H9 (cell line): ENCODE data around the gene FAM200C. TPM values are rescaled to one million over a fixed set of nuclear protein-coding genes. Genes with fewer than 3 reads are reported as not detected.
A peak's percentile ranks its signal among the peaks of the same experiment; 100 is the strongest.

Experiments
- DNase-seq: peaks from one replicate; pipeline ENCODE4 v3.0.0-alpha.2; 2017
- H2AFZ ChIP-seq: one replicate; pipeline ENCODE4 v1.6.1; 2013; ENCODE audit warnings: mild to moderate bottlenecking, low read length, control low read depth, moderate library complexity
- H2AK5ac ChIP-seq: 2 replicates; pipeline ENCODE4 v1.6.1; 2013; ENCODE audit warnings: low read length, control low read depth, mixed read lengths; ENCODE audit not compliant: insufficient read length
- H2BK120ac ChIP-seq: one replicate; pipeline ENCODE4 v1.6.1; 2013; ENCODE audit warnings: low read depth, mild to moderate bottlenecking, low read length, control low read depth, inconsistent platforms; ENCODE audit not compliant: poor library complexity, severe bottlenecking
- H2BK12ac ChIP-seq: 2 replicates; pipeline ENCODE4 v1.6.1; 2013; ENCODE audit warnings: low read length, control low read depth, mixed read lengths, low read depth; ENCODE audit not compliant: insufficient read length
- H2BK15ac ChIP-seq: 2 replicates; pipeline ENCODE4 v1.6.1; 2013; ENCODE audit warnings: low read depth, low read length, control low read depth
- H2BK20ac ChIP-seq: one replicate; pipeline ENCODE4 v1.6.1; 2013; ENCODE audit warnings: low read depth, mild to moderate bottlenecking, low read length, control low read depth, inconsistent platforms; ENCODE audit not compliant: poor library complexity, severe bottlenecking
- H2BK5ac ChIP-seq: 2 replicates; pipeline ENCODE4 v1.6.1; 2013; ENCODE audit warnings: low read length, control low read depth, mixed read lengths; ENCODE audit not compliant: insufficient read length
- H3K14ac ChIP-seq: 2 replicates; pipeline ENCODE4 v1.6.1; 2013; ENCODE audit warnings: low read length, control low read depth; ENCODE audit not compliant: insufficient read depth
- H3K18ac ChIP-seq: 2 replicates; pipeline ENCODE4 v1.6.1; 2013; ENCODE audit warnings: low read depth, mild to moderate bottlenecking, mixed read lengths, low read length, control low read depth; ENCODE audit not compliant: insufficient read length
- H3K23ac ChIP-seq: 2 replicates; pipeline ENCODE4 v1.6.1; 2013; ENCODE audit warnings: low read length, control low read depth, mixed read lengths, low read depth; ENCODE audit not compliant: insufficient read length
- H3K23me2 ChIP-seq: 2 replicates; pipeline ENCODE4 v1.6.1; 2013; ENCODE audit warnings: low read depth, mild to moderate bottlenecking, mixed read lengths, low read length, control low read depth; ENCODE audit not compliant: insufficient read length, poor library complexity, severe bottlenecking
- H3K27ac ChIP-seq: 2 replicates; pipeline ENCODE4 v1.5.1; 2013; ENCODE audit warnings: low read length, control low read depth, mixed read lengths, low read depth; ENCODE audit not compliant: insufficient read length
- H3K27me3 ChIP-seq: 2 replicates; pipeline ENCODE4 v1.6.1; 2013; ENCODE audit warnings: low read length, control low read depth, inconsistent platforms; ENCODE audit not compliant: insufficient read depth
- H3K4ac ChIP-seq: 2 replicates; pipeline ENCODE4 v1.6.1; 2013; ENCODE audit warnings: low read depth, mild to moderate bottlenecking, control low read depth, inconsistent platforms, low read length, moderate library complexity
- H3K4me1 ChIP-seq: 2 replicates; pipeline ENCODE4 v1.6.1; 2013; ENCODE audit warnings: low read length, control low read depth, inconsistent platforms; ENCODE audit not compliant: insufficient read depth
- H3K4me2 ChIP-seq: 2 replicates; pipeline ENCODE4 v1.6.1; 2013; ENCODE audit warnings: low read length, control low read depth, mixed read lengths; ENCODE audit not compliant: insufficient read length, insufficient read depth
- H3K56ac ChIP-seq: 2 replicates; pipeline ENCODE4 v1.6.1; 2013; ENCODE audit warnings: low read depth, mild to moderate bottlenecking, mixed read lengths, low read length, control low read depth; ENCODE audit not compliant: insufficient read length
- H3K79me1 ChIP-seq: 2 replicates; pipeline ENCODE4 v1.6.1; 2013; ENCODE audit warnings: low read depth, mild to moderate bottlenecking, moderate library complexity, low read length, control low read depth, inconsistent platforms; ENCODE audit not compliant: insufficient read depth, poor library complexity, severe bottlenecking
- H3K79me2 ChIP-seq: 2 replicates; pipeline ENCODE4 v1.6.1; 2013; ENCODE audit warnings: low read length, control low read depth, inconsistent platforms; ENCODE audit not compliant: insufficient read depth
- H3K9ac ChIP-seq: 2 replicates; pipeline ENCODE4 v1.6.1; 2013; ENCODE audit warnings: low read length, control low read depth, mixed read lengths; ENCODE audit not compliant: insufficient read length; ENCODE audit errors: extremely low read depth
- H3K9me3 ChIP-seq: one replicate; pipeline ENCODE4 v1.6.1; 2013; ENCODE audit warnings: low read depth, low read length, inconsistent platforms; ENCODE audit not compliant: control insufficient read depth
- H3T11ph ChIP-seq: one replicate; pipeline ENCODE4 v1.6.1; 2013; ENCODE audit warnings: mild to moderate bottlenecking, low read length, control low read depth, inconsistent platforms
- H4K20me1 ChIP-seq: one replicate; pipeline ENCODE4 v1.6.1; 2013; ENCODE audit not compliant: control insufficient read depth, insufficient read length, insufficient read depth
- H4K5ac ChIP-seq: 2 replicates; pipeline ENCODE4 v1.6.1; 2013; ENCODE audit warnings: low read depth, mild to moderate bottlenecking, mixed read lengths, low read length, control low read depth; ENCODE audit not compliant: insufficient read length
- H4K8ac ChIP-seq: replicated peaks from 2 replicates; pipeline ENCODE4 v1.6.1; 2013; ENCODE audit warnings: low read length, control low read depth, mixed read lengths, low read depth; ENCODE audit not compliant: insufficient read length
- H4K91ac ChIP-seq: 2 replicates; pipeline ENCODE4 v1.6.1; 2013; ENCODE audit warnings: low read depth, mild to moderate bottlenecking, moderate library complexity, mixed read lengths, low read length, control low read depth; ENCODE audit not compliant: insufficient read length
- H3K27ac Mint-ChIP-seq, 3 experiments: 2 replicates in 2 of 3; 3 replicates in 1 of 3; pipeline ENCODE4 v1.8.0; 2020 to 2021; ENCODE audit warnings: mixed read lengths in 3 of 3, mild to moderate bottlenecking in 1 of 3, moderate library complexity in 1 of 3
- H3K27me3 Mint-ChIP-seq: 2 replicates; pipeline ENCODE4 v1.8.0; 2021; ENCODE audit warnings: low read depth, mild to moderate bottlenecking, moderate library complexity, mixed read lengths
- H3K36me3 Mint-ChIP-seq, 3 experiments: 2 replicates in 2 of 3; 3 replicates in 1 of 3; pipeline ENCODE4 v1.8.0; 2020 to 2021; ENCODE audit warnings: low read depth in 3 of 3, mixed read lengths in 3 of 3; ENCODE audit not compliant: insufficient read depth in 1 of 3
- H3K4me1 Mint-ChIP-seq, 2 experiments: 2 replicates each; pipeline ENCODE4 v1.8.0; 2020; ENCODE audit warnings: mixed read lengths in 2 of 2
- H3K4me3 Mint-ChIP-seq, 2 experiments: 2 replicates in 1 of 2; 3 replicates in 1 of 2; pipeline ENCODE4 v1.8.0; 2020 to 2021; ENCODE audit warnings: mild to moderate bottlenecking in 2 of 2, mixed read lengths in 2 of 2, moderate library complexity in 1 of 2
- H3K9me3 Mint-ChIP-seq, 2 experiments: 2 replicates in 1 of 2; 3 replicates in 1 of 2; pipeline ENCODE4 v1.8.0; 2020; ENCODE audit warnings: mild to moderate bottlenecking in 2 of 2, mixed read lengths in 2 of 2, moderate library complexity in 1 of 2
- WGBS: extraction: QIAGEN DNeasy Blood & Tissue Kit; methylation state at CpG from one replicate; pipeline ENCODE4 v1.1.7; 2013; ENCODE audit warnings: missing lambda C conversion rate, low lambda C conversion rate, mixed read lengths; ENCODE audit not compliant: insufficient read length; ENCODE audit errors: extremely low coverage; 5-methylcytosine and 5-hydroxymethylcytosine counted together
- long read RNA-seq: library from polyadenylated mRNA; unstranded; transcript quantifications from one replicate; pipeline ENCODE4 v2.0.0, GENCODE V29; 2020
- total RNA-seq: library from RNA; stranded (reverse); gene quantifications from 2 replicates; pipeline ENCODE4 v1.2.1, GENCODE V29; 2021
- TF ChIP-seq, protein P1 (sequence below): fragments of 200-600 bp; sonication (generic); conservative IDR thresholded peaks from 3 replicates; pipeline ENCODE4 v1.8.0; 2021; ENCODE audit warnings: antibody characterized with exemption, mild to moderate bottlenecking

The FAM200C gene
- total RNA-seq, result 3.9 and 4.3 TPM in 2 replicates
- long read RNA-seq, transcript ZBED8-201 (2 exons, 2,851 nt), result major isoform, 62 of 72 reads
- long read RNA-seq, partial matches to known transcripts, result 0 of 72 reads
- long read RNA-seq, other reads (novel, unspliced or antisense), result 7 of 72 reads

DNA sequence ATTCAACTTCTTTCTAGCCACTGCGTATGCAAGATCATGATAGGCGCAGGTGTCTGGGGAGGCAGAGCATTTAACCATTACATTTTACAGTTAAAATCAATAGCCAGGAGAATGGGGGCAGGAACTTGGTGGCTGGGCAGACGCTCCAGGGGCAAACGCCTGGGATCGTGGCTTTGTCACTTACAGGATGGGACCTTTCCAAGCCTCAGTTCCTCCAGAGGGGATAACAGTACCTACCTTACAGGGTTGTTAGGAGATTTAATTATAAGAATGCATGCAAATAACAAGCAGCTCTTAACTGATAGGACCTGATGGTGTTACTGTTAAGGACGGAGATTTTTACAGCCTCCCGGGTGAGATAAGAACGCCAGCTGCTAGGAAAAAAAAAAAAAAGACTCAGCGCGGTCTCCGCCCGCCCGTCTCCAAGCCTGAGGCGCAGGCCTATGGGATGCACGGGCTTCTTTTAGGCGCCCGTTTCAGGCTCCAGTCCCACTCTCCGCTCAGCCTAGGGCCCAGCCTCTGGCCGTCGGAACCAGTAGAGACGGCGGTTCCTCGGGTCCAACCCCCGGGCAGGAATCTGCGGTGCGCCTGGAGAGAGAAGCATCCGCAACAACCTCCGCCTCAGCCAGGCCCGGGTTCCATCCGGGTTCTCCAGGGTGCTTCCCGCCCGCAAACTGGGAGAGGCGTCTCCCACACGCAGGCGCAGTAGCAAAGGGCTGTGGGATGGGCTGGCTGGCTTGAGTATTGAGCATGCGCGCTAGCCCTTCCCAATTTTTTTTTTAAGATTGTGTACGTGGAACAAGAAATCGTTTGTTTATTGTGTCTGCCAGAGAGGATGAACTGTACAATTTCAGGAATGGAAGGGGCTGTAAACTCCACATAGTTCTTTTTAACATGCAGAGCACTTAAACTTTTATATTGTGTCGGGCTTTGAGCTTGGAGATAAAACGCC is at the start of gene FAM200C:
TSS of gene FAM200C (minus strand) at position 653 of the 952 bp plus-strand sequence. CDS start 4,564 bp downstream, outside the sequence.
- H3K18ac ChIP-seq, result peak within 1 kb of the TSS; percentile 94
- H3K9ac ChIP-seq, result peak within 1 kb of the TSS; percentile 99
- no peaks in the 10 kb centered on the region for H3K79me2 ChIP-seq
- peaks cover 4% of the 10 kb centered on the region for H3K23me2 ChIP-seq
- Mint-ChIP-seq H3K4me3 (peak within 1 kb of the TSS; percentile 86 to 92), H3K27me3 (no peaks in the 10 kb centered on the region), H3K27ac (peak within 1 kb of the TSS; percentile 75 to 99 (median 98); a peak in 6 of 7 replicates), H3K4me1 (peaks cover 17 to 21% of the 10 kb centered on the region in 2 experiments), H3K9me3 (no peaks in the 10 kb centered on the region), H3K36me3 (peaks cover 2 to 22% (median 21%) of the 10 kb centered on the region in 3 experiments; a peak in 6 of 7 replicates)
- H4K8ac ChIP-seq, result no peak within 1 kb of the TSS
- no peaks in the 10 kb centered on the region for H3K4me1 ChIP-seq
- H3K4me2 ChIP-seq, result peak within 1 kb of the TSS; percentile 93
- peak within 1 kb of the TSS; percentile 5 for H3K27ac ChIP-seq
- no peak within 1 kb of the TSS for H4K91ac ChIP-seq
- no peak within 1 kb of the TSS for H2BK20ac ChIP-seq
- H2BK12ac ChIP-seq, result peak within 1 kb of the TSS; percentile 4
- no peaks in the 10 kb centered on the region for H4K20me1 ChIP-seq
- TF ChIP-seq, protein P1, sequence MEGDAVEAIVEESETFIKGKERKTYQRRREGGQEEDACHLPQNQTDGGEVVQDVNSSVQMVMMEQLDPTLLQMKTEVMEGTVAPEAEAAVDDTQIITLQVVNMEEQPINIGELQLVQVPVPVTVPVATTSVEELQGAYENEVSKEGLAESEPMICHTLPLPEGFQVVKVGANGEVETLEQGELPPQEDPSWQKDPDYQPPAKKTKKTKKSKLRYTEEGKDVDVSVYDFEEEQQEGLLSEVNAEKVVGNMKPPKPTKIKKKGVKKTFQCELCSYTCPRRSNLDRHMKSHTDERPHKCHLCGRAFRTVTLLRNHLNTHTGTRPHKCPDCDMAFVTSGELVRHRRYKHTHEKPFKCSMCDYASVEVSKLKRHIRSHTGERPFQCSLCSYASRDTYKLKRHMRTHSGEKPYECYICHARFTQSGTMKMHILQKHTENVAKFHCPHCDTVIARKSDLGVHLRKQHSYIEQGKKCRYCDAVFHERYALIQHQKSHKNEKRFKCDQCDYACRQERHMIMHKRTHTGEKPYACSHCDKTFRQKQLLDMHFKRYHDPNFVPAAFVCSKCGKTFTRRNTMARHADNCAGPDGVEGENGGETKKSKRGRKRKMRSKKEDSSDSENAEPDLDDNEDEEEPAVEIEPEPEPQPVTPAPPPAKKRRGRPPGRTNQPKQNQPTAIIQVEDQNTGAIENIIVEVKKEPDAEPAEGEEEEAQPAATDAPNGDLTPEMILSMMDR, result no peak
- H2BK15ac ChIP-seq, result no peak within 1 kb of the TSS
- H3T11ph ChIP-seq, result no peak within 1 kb of the TSS
- no peaks in the 10 kb centered on the region for H3K27me3 ChIP-seq
- no peaks in the 10 kb centered on the region for H3K79me1 ChIP-seq
- peak within 1 kb of the TSS; percentile 98 for H3K14ac ChIP-seq
- peak; percentile 95 for DNase-seq
- H3K56ac ChIP-seq, result peak within 1 kb of the TSS; percentile 8
- H3K4ac ChIP-seq, result no peak within 1 kb of the TSS; the same call in 1 of the 2 replicates
- WGBS, result no CpG with 5 or more reads among the region's 41 CpGs
- H2AK5ac ChIP-seq, result no peak within 1 kb of the TSS
- peak within 1 kb of the TSS; percentile 56 for H2BK5ac ChIP-seq
- H3K23ac ChIP-seq, result no peak within 1 kb of the TSS
- H2AFZ ChIP-seq, result peak within 1 kb of the TSS; percentile 66
- no peak within 1 kb of the TSS for H2BK120ac ChIP-seq
- H4K5ac ChIP-seq, result no peak within 1 kb of the TSS
- no peaks in the 10 kb centered on the region for H3K9me3 ChIP-seq
